HG03139 (cell line): Measurements from ENCODE around the gene PACC1.
"Not testable (repeated sequence)": the region's sequence is repeated elsewhere in the genome, so short reads cannot be mapped to it uniquely, and the experiment has no call there.

ENCODE experiments used
- ATAC-seq: cut with Tn5 transposase; IDR thresholded peaks from one replicate; pipeline ENCODE4 v1.9.1; 2021; ENCODE audit not compliant: unreplicated experiment

The PACC1 gene

GRCh38 chr1:212397171-212397570 lies 17.5 kb downstream of the PACC1 start:
- no peak for ATAC-seq

- no peak for ATAC-seq
These were observed 18.0 kb downstream of the PACC1 start for GRCh38 chr1:212396638-212397037.

GRCh38 chr1:212395678-212396437 lies 18.8 kb downstream of the PACC1 start:
- not testable (repeated sequence) for ATAC-seq

GRCh38 chr1:212388985-212389716 lies 25.5 kb downstream of the PACC1 start:
- ATAC-seq = no peak

- ATAC-seq = no peak
These were observed 28.7 kb downstream of the PACC1 start for GRCh38 chr1:212386029-212386428.

GRCh38 chr1:212381397-212382035 lies 33.2 kb downstream of the PACC1 start:
- ATAC-seq = no peak

GRCh38 chr1:212379366-212379765 lies 35.3 kb downstream of the PACC1 start:
- ATAC-seq = no peak

- ATAC-seq = no peak
These were observed 37.0 kb downstream of the PACC1 start for GRCh38 chr1:212377644-212378043.

- no peak for ATAC-seq
These were observed 38.7 kb downstream of the PACC1 start for GRCh38 chr1:212375986-212376385.

- ATAC-seq = no peak
These were observed 46.6 kb downstream of the PACC1 start for GRCh38 chr1:212368073-212368484.

- ATAC-seq = no peak
These were observed 47.1 kb downstream of the PACC1 start for GRCh38 chr1:212367474-212368072.

- ATAC-seq = no peak
These were observed 47.8 kb downstream of the PACC1 start for GRCh38 chr1:212366901-212367300.

- no peak for ATAC-seq
These were observed 49.7 kb downstream of the PACC1 start for GRCh38 chr1:212364985-212365384.

- ATAC-seq = no peak
These were observed 54.7 kb downstream of the PACC1 start for GRCh38 chr1:212359794-212360479.

GRCh38 chr1:212355230-212355969 lies 59.3 kb downstream of the PACC1 start:
- no peak for ATAC-seq

GRCh38 chr1:212354464-212354863 lies 60.2 kb downstream of the PACC1 start:
- no peak for ATAC-seq

GRCh38 chr1:212353181-212353580 lies 61.5 kb downstream of the PACC1 start:
- no peak for ATAC-seq

- ATAC-seq = no peak
These were observed 62.9 kb downstream of the PACC1 start for GRCh38 chr1:212351588-212352362.

GRCh38 chr1:212346601-212347000 lies 68.1 kb downstream of the PACC1 start:
- no peak for ATAC-seq
